GM19351 (cell line): ENCODE measurements around the gene PTPRG.

Experiments used
- ATAC-seq: cut with Tn5 transposase; IDR thresholded peaks from one replicate; pipeline ENCODE4 v1.9.1; 2021; ENCODE audit warnings: mild to moderate bottlenecking, moderate library complexity; ENCODE audit not compliant: unreplicated experiment

Gene PTPRG

GRCh38 chr3:61910732-61911131 is 349.4 kb downstream of the PTPRG start:
- no peak for ATAC-seq

GRCh38 chr3:61912158-61912557 is 350.8 kb downstream of the PTPRG start:
- peak; percentile 95 for ATAC-seq

GRCh38 chr3:61913701-61914100 is 352.3 kb downstream of the PTPRG start:
- ATAC-seq: no peak

GRCh38 chr3:61914276-61914675 is 352.9 kb downstream of the PTPRG start:
- no peak for ATAC-seq

GRCh38 chr3:61915296-61915695 is 353.9 kb downstream of the PTPRG start:
- ATAC-seq: no peak

- ATAC-seq: no peak
Measured at GRCh38 chr3:61919371-61919770, 358.0 kb downstream of the PTPRG start.

- ATAC-seq: no peak
Measured at GRCh38 chr3:61922118-61922517, 360.7 kb downstream of the PTPRG start.

- ATAC-seq: no peak
Measured at GRCh38 chr3:61924090-61924735, 362.8 kb downstream of the PTPRG start.

GRCh38 chr3:61924991-61925390 is 363.6 kb downstream of the PTPRG start:
- no peak for ATAC-seq

GRCh38 chr3:61925721-61926120 is 364.4 kb downstream of the PTPRG start:
- no peak for ATAC-seq

GRCh38 chr3:61926923-61927322 is 365.6 kb downstream of the PTPRG start:
- ATAC-seq: no peak

- ATAC-seq: no peak
Measured at GRCh38 chr3:61927332-61927731, 366.0 kb downstream of the PTPRG start.

GRCh38 chr3:61928039-61928438 is 366.7 kb downstream of the PTPRG start:
- ATAC-seq: no peak

GRCh38 chr3:61928776-61929314 is 367.5 kb downstream of the PTPRG start:
- ATAC-seq: no peak

GRCh38 chr3:61929617-61930016 is 368.2 kb downstream of the PTPRG start:
- no peak for ATAC-seq

- ATAC-seq: no peak
Measured at GRCh38 chr3:61932499-61932898, 371.1 kb downstream of the PTPRG start.

- no peak for ATAC-seq
Measured at GRCh38 chr3:61933798-61934504, 372.6 kb downstream of the PTPRG start.

GRCh38 chr3:61934505-61934871 is 373.1 kb downstream of the PTPRG start:
- ATAC-seq: no peak

GRCh38 chr3:61935814-61936213 is 374.4 kb downstream of the PTPRG start:
- ATAC-seq: no peak

- ATAC-seq: peak; percentile 88
Measured at GRCh38 chr3:61936344-61936937, 375.1 kb downstream of the PTPRG start.

- no peak for ATAC-seq
Measured at GRCh38 chr3:61937477-61937876, 376.1 kb downstream of the PTPRG start.
